Endodermal cell (in vitro differentiated cells): Measurements from ENCODE around the gene ZNF532. TPM values are rescaled to one million over a fixed set of nuclear protein-coding genes. Genes with fewer than 3 reads are reported as not detected.
A peak's percentile ranks its signal among the peaks of the same experiment; 100 is the strongest.

Source experiments
- DNase-seq: peaks from one replicate; pipeline ENCODE4 v3.0.0-alpha.2; 2017
- H3K27ac ChIP-seq: 2 replicates; pipeline ENCODE4 v1.5.1; 2013; ENCODE audit warnings: mild to moderate bottlenecking, low read depth, low read length, moderate library complexity
- H3K27me3 ChIP-seq: 2 replicates; pipeline ENCODE4 v1.6.1; 2013; ENCODE audit warnings: mild to moderate bottlenecking, low read length, moderate library complexity; ENCODE audit not compliant: insufficient read depth, control insufficient read depth, poor library complexity, severe bottlenecking
- H3K36me3 ChIP-seq: 2 replicates; pipeline ENCODE4 v1.7.0; 2013; ENCODE audit warnings: mild to moderate bottlenecking, low read length, moderate library complexity; ENCODE audit not compliant: control insufficient read depth, insufficient read depth
- H3K4me1 ChIP-seq: one replicate; pipeline ENCODE4 v1.7.0; 2013; ENCODE audit warnings: low read length; ENCODE audit not compliant: control insufficient read depth, insufficient read depth
- H3K4me3 ChIP-seq: 2 replicates; pipeline ENCODE4 v1.5.1; 2013; ENCODE audit warnings: mild to moderate bottlenecking, low read length, moderate library complexity
- H3K9ac ChIP-seq: 2 replicates; pipeline ENCODE4 v1.6.1; 2013; ENCODE audit warnings: mild to moderate bottlenecking, low read length, moderate library complexity; ENCODE audit not compliant: poor library complexity, severe bottlenecking; ENCODE audit errors: extremely low read depth
- H3K9me3 ChIP-seq: 2 replicates; pipeline ENCODE4 v1.6.1; 2013; ENCODE audit warnings: mild to moderate bottlenecking, low read length, moderate library complexity; ENCODE audit not compliant: control insufficient read depth
- H3K27ac Mint-ChIP-seq: 2 replicates; pipeline ENCODE4 v1.8.0; 2020; ENCODE audit warnings: mixed read lengths
- H3K27me3 Mint-ChIP-seq: 2 replicates; pipeline ENCODE4 v1.8.0; 2021; ENCODE audit warnings: mild to moderate bottlenecking, mixed read lengths; ENCODE audit not compliant: insufficient read depth
- H3K36me3 Mint-ChIP-seq: 2 replicates; pipeline ENCODE4 v1.8.0; 2020; ENCODE audit warnings: low read depth, mixed read lengths
- H3K4me1 Mint-ChIP-seq: 2 replicates; pipeline ENCODE4 v1.8.0; 2020; ENCODE audit warnings: mixed read lengths
- H3K4me3 Mint-ChIP-seq: 2 replicates; pipeline ENCODE4 v1.8.0; 2020; ENCODE audit warnings: mild to moderate bottlenecking, moderate library complexity, mixed read lengths
- H3K9me3 Mint-ChIP-seq: 2 replicates; pipeline ENCODE4 v1.8.0; 2020; ENCODE audit warnings: mild to moderate bottlenecking, mixed read lengths
- WGBS, 2 experiments: methylation state at CpG; one replicate each; pipeline versions ENCODE4 v1.1.5 to v1.1.7; 2013; ENCODE audit warnings: missing lambda C conversion rate in 2 of 2, mixed read lengths in 1 of 2; ENCODE audit not compliant: insufficient coverage in 1 of 2, insufficient read length in 1 of 2; 5-methylcytosine and 5-hydroxymethylcytosine counted together
- total RNA-seq, 2 donors: library from RNA; stranded (reverse); fragmentation: NEBNext Ultra II Directional in 1 of 2; extraction: Animal tissue kit (Norgen Biotek cat#: 25700) in 1 of 2; gene quantifications; 2 replicates in 1 of 2; 3 replicates in 1 of 2; pipeline ENCODE4 v1.2.1, GENCODE V29; 2021
- TF ChIP-seq, protein P1 (sequence below): fragments of 200-600 bp; sonication (generic); conservative IDR thresholded peaks from 2 replicates; pipeline ENCODE4 v1.5.0; 2021; ENCODE audit warnings: antibody characterized with exemption, mild to moderate bottlenecking

Gene ZNF532
- total RNA-seq, 2 donors from 2014 or later, result 138 to 207 TPM

DNA sequence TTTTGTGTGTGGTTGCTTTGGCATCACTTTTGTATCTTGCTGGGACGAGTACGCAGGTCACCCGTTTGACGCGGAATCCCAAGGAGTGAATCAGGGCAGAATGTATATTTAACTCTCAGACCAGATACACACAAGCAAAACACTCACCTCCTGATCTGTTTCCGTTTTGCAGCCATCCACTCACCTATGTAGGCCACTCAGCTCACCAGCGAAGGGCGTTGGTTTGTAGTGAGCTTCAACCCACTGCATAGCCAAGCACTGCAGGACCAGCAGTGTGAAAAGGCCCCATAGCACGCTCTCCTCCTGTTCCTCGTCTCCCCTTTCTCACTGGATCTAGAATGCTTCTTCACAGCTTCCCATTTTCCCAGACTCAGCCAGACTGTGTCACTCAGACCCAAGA, 58.3 kb downstream of the ZNF532 start:
- Mint-ChIP-seq H3K27ac (no peak overlapping the region), H3K4me3 (no peak overlapping the region), H3K27me3 (no peaks in the 10 kb centered on the region), H3K36me3 (peaks cover 78% of the 10 kb centered on the region), H3K9me3 (peaks cover 11% of the 10 kb centered on the region), H3K4me1 (peaks cover 22% of the 10 kb centered on the region)
- Histone ChIP-seq H3K27ac (no peak overlapping the region), H3K9me3 (peaks cover 25% of the 10 kb centered on the region), H3K9ac (no peak overlapping the region), H3K27me3 (no peaks in the 10 kb centered on the region), H3K4me1 (peaks cover 9% of the 10 kb centered on the region), H3K36me3 (peaks cover 90% of the 10 kb centered on the region), H3K4me3 (no peak overlapping the region)
- TF ChIP-seq, protein P1, sequence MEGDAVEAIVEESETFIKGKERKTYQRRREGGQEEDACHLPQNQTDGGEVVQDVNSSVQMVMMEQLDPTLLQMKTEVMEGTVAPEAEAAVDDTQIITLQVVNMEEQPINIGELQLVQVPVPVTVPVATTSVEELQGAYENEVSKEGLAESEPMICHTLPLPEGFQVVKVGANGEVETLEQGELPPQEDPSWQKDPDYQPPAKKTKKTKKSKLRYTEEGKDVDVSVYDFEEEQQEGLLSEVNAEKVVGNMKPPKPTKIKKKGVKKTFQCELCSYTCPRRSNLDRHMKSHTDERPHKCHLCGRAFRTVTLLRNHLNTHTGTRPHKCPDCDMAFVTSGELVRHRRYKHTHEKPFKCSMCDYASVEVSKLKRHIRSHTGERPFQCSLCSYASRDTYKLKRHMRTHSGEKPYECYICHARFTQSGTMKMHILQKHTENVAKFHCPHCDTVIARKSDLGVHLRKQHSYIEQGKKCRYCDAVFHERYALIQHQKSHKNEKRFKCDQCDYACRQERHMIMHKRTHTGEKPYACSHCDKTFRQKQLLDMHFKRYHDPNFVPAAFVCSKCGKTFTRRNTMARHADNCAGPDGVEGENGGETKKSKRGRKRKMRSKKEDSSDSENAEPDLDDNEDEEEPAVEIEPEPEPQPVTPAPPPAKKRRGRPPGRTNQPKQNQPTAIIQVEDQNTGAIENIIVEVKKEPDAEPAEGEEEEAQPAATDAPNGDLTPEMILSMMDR, result no peak
- WGBS, 2 experiments, result 96 to 98% methylated on average over 9 to 10 of the region's 10 CpGs
- DNase-seq, result no peak

DNA sequence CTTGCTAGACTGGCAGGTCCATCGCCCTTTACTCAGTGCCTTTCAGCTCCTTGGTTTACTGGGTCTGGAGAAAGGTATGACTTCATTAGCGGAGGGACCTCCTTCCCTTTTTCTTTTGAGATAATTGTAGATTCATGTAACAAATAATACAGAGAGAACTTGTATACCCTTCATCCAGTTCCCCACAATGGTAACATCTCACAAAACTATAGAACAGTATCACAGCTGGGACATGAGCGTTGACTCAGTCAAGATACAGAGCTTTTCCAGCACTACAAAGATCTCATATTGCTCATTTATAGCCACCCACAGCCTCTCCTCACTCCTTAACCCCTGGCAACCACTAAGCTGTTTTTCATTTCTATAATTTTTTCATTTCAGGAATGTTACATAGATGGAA, 59.8 kb downstream of the ZNF532 start:
- TF ChIP-seq, protein P1, result no peak
- Histone ChIP-seq H3K4me3 (peak overlapping the region; percentile 48), H3K4me1 (peaks cover 14% of the 10 kb centered on the region), H3K27me3 (no peaks in the 10 kb centered on the region), H3K36me3 (peaks cover 90% of the 10 kb centered on the region), H3K9ac (no peak overlapping the region), H3K27ac (no peak overlapping the region), H3K9me3 (peaks cover 25% of the 10 kb centered on the region)
- Mint-ChIP-seq H3K4me3 (no peak overlapping the region), H3K36me3 (peaks cover 67% of the 10 kb centered on the region), H3K4me1 (peaks cover 36% of the 10 kb centered on the region), H3K27ac (no peak overlapping the region), H3K9me3 (peaks cover 11% of the 10 kb centered on the region), H3K27me3 (no peaks in the 10 kb centered on the region)
- DNase-seq, result no peak
- 100% methylated on average over 1 to 2 of the region's 3 CpGs for WGBS, 2 experiments

DNA sequence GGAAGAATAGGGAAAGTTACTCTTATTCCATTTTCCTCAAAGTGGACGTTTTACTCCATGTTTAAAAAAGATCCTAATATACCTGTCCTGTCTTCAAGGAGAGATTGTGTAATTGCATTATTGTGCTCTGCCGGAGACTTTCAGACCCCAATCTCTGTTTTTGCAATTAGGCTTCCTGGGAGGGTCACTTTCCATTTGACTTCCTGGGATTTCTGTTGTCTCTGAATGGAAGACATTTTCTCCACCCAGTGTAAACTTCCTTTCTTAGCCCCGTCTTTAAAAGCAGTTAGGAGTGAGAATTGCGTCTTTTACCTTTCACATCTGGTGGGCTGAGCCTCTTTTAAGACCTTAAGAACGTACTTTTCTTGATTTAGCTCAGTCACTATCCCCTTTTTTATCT, 63.0 kb downstream of the ZNF532 start:
- H3K27ac Mint-ChIP-seq, result peak overlapping the region; percentile 83
- H3K9me3 ChIP-seq, result peaks cover 25% of the 10 kb centered on the region
- H3K4me1 ChIP-seq, result peaks cover 14% of the 10 kb centered on the region
- no peaks in the 10 kb centered on the region for H3K27me3 Mint-ChIP-seq
- TF ChIP-seq, protein P1, result no peak
- H3K27me3 ChIP-seq, result no peaks in the 10 kb centered on the region
- peaks cover 85% of the 10 kb centered on the region for H3K36me3 ChIP-seq
- H3K4me3 Mint-ChIP-seq, result peak overlapping the region; percentile 10
- H3K9me3 Mint-ChIP-seq, result peaks cover 11% of the 10 kb centered on the region
- peaks cover 53% of the 10 kb centered on the region for H3K36me3 Mint-ChIP-seq
- no peak overlapping the region for H3K27ac ChIP-seq
- DNase-seq, result no peak
- WGBS, 2 experiments, result 50 to 65% methylated on average over 3 to 4 of the region's 5 CpGs
- no peak overlapping the region for H3K9ac ChIP-seq
- H3K4me3 ChIP-seq, result peak overlapping the region; percentile 1
- peaks cover 40% of the 10 kb centered on the region for H3K4me1 Mint-ChIP-seq
